H9 (cell line): ENCODE data around the gene RALBP1. TPM values are rescaled to one million over a fixed set of nuclear protein-coding genes. Genes with fewer than 3 reads are reported as not detected.

ENCODE experiments used
- DNase-seq: peaks from one replicate; pipeline ENCODE4 v3.0.0-alpha.2; 2017
- H2AFZ ChIP-seq: one replicate; pipeline ENCODE4 v1.6.1; 2013; ENCODE audit warnings: mild to moderate bottlenecking, low read length, control low read depth, moderate library complexity
- H2AK5ac ChIP-seq: 2 replicates; pipeline ENCODE4 v1.6.1; 2013; ENCODE audit warnings: low read length, control low read depth, mixed read lengths; ENCODE audit not compliant: insufficient read length
- H2BK120ac ChIP-seq: one replicate; pipeline ENCODE4 v1.6.1; 2013; ENCODE audit warnings: low read depth, mild to moderate bottlenecking, low read length, control low read depth, inconsistent platforms; ENCODE audit not compliant: poor library complexity, severe bottlenecking
- H2BK12ac ChIP-seq: 2 replicates; pipeline ENCODE4 v1.6.1; 2013; ENCODE audit warnings: low read length, control low read depth, mixed read lengths, low read depth; ENCODE audit not compliant: insufficient read length
- H2BK15ac ChIP-seq: 2 replicates; pipeline ENCODE4 v1.6.1; 2013; ENCODE audit warnings: low read depth, low read length, control low read depth
- H2BK20ac ChIP-seq: one replicate; pipeline ENCODE4 v1.6.1; 2013; ENCODE audit warnings: low read depth, mild to moderate bottlenecking, low read length, control low read depth, inconsistent platforms; ENCODE audit not compliant: poor library complexity, severe bottlenecking
- H2BK5ac ChIP-seq: 2 replicates; pipeline ENCODE4 v1.6.1; 2013; ENCODE audit warnings: low read length, control low read depth, mixed read lengths; ENCODE audit not compliant: insufficient read length
- H3K14ac ChIP-seq: 2 replicates; pipeline ENCODE4 v1.6.1; 2013; ENCODE audit warnings: low read length, control low read depth; ENCODE audit not compliant: insufficient read depth
- H3K18ac ChIP-seq: 2 replicates; pipeline ENCODE4 v1.6.1; 2013; ENCODE audit warnings: low read depth, mild to moderate bottlenecking, mixed read lengths, low read length, control low read depth; ENCODE audit not compliant: insufficient read length
- H3K23ac ChIP-seq: 2 replicates; pipeline ENCODE4 v1.6.1; 2013; ENCODE audit warnings: low read length, control low read depth, mixed read lengths, low read depth; ENCODE audit not compliant: insufficient read length
- H3K23me2 ChIP-seq: 2 replicates; pipeline ENCODE4 v1.6.1; 2013; ENCODE audit warnings: low read depth, mild to moderate bottlenecking, mixed read lengths, low read length, control low read depth; ENCODE audit not compliant: insufficient read length, poor library complexity, severe bottlenecking
- H3K27ac ChIP-seq: 2 replicates; pipeline ENCODE4 v1.5.1; 2013; ENCODE audit warnings: low read length, control low read depth, mixed read lengths, low read depth; ENCODE audit not compliant: insufficient read length
- H3K27me3 ChIP-seq: 2 replicates; pipeline ENCODE4 v1.6.1; 2013; ENCODE audit warnings: low read length, control low read depth, inconsistent platforms; ENCODE audit not compliant: insufficient read depth
- H3K4ac ChIP-seq: 2 replicates; pipeline ENCODE4 v1.6.1; 2013; ENCODE audit warnings: low read depth, mild to moderate bottlenecking, control low read depth, inconsistent platforms, low read length, moderate library complexity
- H3K4me1 ChIP-seq: 2 replicates; pipeline ENCODE4 v1.6.1; 2013; ENCODE audit warnings: low read length, control low read depth, inconsistent platforms; ENCODE audit not compliant: insufficient read depth
- H3K4me2 ChIP-seq: 2 replicates; pipeline ENCODE4 v1.6.1; 2013; ENCODE audit warnings: low read length, control low read depth, mixed read lengths; ENCODE audit not compliant: insufficient read length, insufficient read depth
- H3K56ac ChIP-seq: 2 replicates; pipeline ENCODE4 v1.6.1; 2013; ENCODE audit warnings: low read depth, mild to moderate bottlenecking, mixed read lengths, low read length, control low read depth; ENCODE audit not compliant: insufficient read length
- H3K79me1 ChIP-seq: 2 replicates; pipeline ENCODE4 v1.6.1; 2013; ENCODE audit warnings: low read depth, mild to moderate bottlenecking, moderate library complexity, low read length, control low read depth, inconsistent platforms; ENCODE audit not compliant: insufficient read depth, poor library complexity, severe bottlenecking
- H3K79me2 ChIP-seq: 2 replicates; pipeline ENCODE4 v1.6.1; 2013; ENCODE audit warnings: low read length, control low read depth, inconsistent platforms; ENCODE audit not compliant: insufficient read depth
- H3K9ac ChIP-seq: 2 replicates; pipeline ENCODE4 v1.6.1; 2013; ENCODE audit warnings: low read length, control low read depth, mixed read lengths; ENCODE audit not compliant: insufficient read length; ENCODE audit errors: extremely low read depth
- H3K9me3 ChIP-seq: one replicate; pipeline ENCODE4 v1.6.1; 2013; ENCODE audit warnings: low read depth, low read length, inconsistent platforms; ENCODE audit not compliant: control insufficient read depth
- H3T11ph ChIP-seq: one replicate; pipeline ENCODE4 v1.6.1; 2013; ENCODE audit warnings: mild to moderate bottlenecking, low read length, control low read depth, inconsistent platforms
- H4K20me1 ChIP-seq: one replicate; pipeline ENCODE4 v1.6.1; 2013; ENCODE audit not compliant: control insufficient read depth, insufficient read length, insufficient read depth
- H4K5ac ChIP-seq: 2 replicates; pipeline ENCODE4 v1.6.1; 2013; ENCODE audit warnings: low read depth, mild to moderate bottlenecking, mixed read lengths, low read length, control low read depth; ENCODE audit not compliant: insufficient read length
- H4K8ac ChIP-seq: replicated peaks from 2 replicates; pipeline ENCODE4 v1.6.1; 2013; ENCODE audit warnings: low read length, control low read depth, mixed read lengths, low read depth; ENCODE audit not compliant: insufficient read length
- H4K91ac ChIP-seq: 2 replicates; pipeline ENCODE4 v1.6.1; 2013; ENCODE audit warnings: low read depth, mild to moderate bottlenecking, moderate library complexity, mixed read lengths, low read length, control low read depth; ENCODE audit not compliant: insufficient read length
- H3K27ac Mint-ChIP-seq, 3 experiments: 2 replicates in 2 of 3; 3 replicates in 1 of 3; pipeline ENCODE4 v1.8.0; 2020 to 2021; ENCODE audit warnings: mixed read lengths in 3 of 3, mild to moderate bottlenecking in 1 of 3, moderate library complexity in 1 of 3
- H3K27me3 Mint-ChIP-seq: 2 replicates; pipeline ENCODE4 v1.8.0; 2021; ENCODE audit warnings: low read depth, mild to moderate bottlenecking, moderate library complexity, mixed read lengths
- H3K36me3 Mint-ChIP-seq, 3 experiments: 2 replicates in 2 of 3; 3 replicates in 1 of 3; pipeline ENCODE4 v1.8.0; 2020 to 2021; ENCODE audit warnings: low read depth in 3 of 3, mixed read lengths in 3 of 3; ENCODE audit not compliant: insufficient read depth in 1 of 3
- H3K4me1 Mint-ChIP-seq, 2 experiments: 2 replicates each; pipeline ENCODE4 v1.8.0; 2020; ENCODE audit warnings: mixed read lengths in 2 of 2
- H3K4me3 Mint-ChIP-seq, 2 experiments: 2 replicates in 1 of 2; 3 replicates in 1 of 2; pipeline ENCODE4 v1.8.0; 2020 to 2021; ENCODE audit warnings: mild to moderate bottlenecking in 2 of 2, mixed read lengths in 2 of 2, moderate library complexity in 1 of 2
- H3K9me3 Mint-ChIP-seq, 2 experiments: 2 replicates in 1 of 2; 3 replicates in 1 of 2; pipeline ENCODE4 v1.8.0; 2020; ENCODE audit warnings: mild to moderate bottlenecking in 2 of 2, mixed read lengths in 2 of 2, moderate library complexity in 1 of 2
- CTCF ChIP-seq: fragments of 200-600 bp; sonication (generic); conservative IDR thresholded peaks from 3 replicates; pipeline ENCODE4 v1.8.0; 2021; ENCODE audit warnings: antibody characterized with exemption, mild to moderate bottlenecking
- WGBS: extraction: QIAGEN DNeasy Blood & Tissue Kit; methylation state at CpG from one replicate; pipeline ENCODE4 v1.1.7; 2013; ENCODE audit warnings: missing lambda C conversion rate, low lambda C conversion rate, mixed read lengths; ENCODE audit not compliant: insufficient read length; ENCODE audit errors: extremely low coverage; 5-methylcytosine and 5-hydroxymethylcytosine counted together
- total RNA-seq: library from RNA; stranded (reverse); gene quantifications from 2 replicates; pipeline ENCODE4 v1.2.1, GENCODE V29; 2021

The RALBP1 gene
- total RNA-seq, 1 experiment from 2014 or later, result 51.0 TPM

- no peak overlapping the region for H4K8ac ChIP-seq
- no peaks in the 10 kb centered on the region for H3K23me2 ChIP-seq
- no peak overlapping the region for H4K91ac ChIP-seq
- no peak overlapping the region for H3K56ac ChIP-seq
- no peak overlapping the region for H3K18ac ChIP-seq
- H3K36me3 Mint-ChIP-seq, result peaks cover 18 to 58% (median 56%) of the 10 kb centered on the region in 3 experiments; a peak in 6 of 7 replicates
- no peak overlapping the region for H2BK5ac ChIP-seq
- H2AK5ac ChIP-seq, result no peak overlapping the region
- H3K14ac ChIP-seq, result no peak overlapping the region
- H3K9ac ChIP-seq, result no peak overlapping the region
- no peak overlapping the region for H4K5ac ChIP-seq
- no peak overlapping the region for H3K4me2 ChIP-seq
- TF ChIP-seq CTCF, result no peak
- no peak overlapping the region for H3T11ph ChIP-seq
- H2BK15ac ChIP-seq, result no peak overlapping the region
- no peak overlapping the region for H3K23ac ChIP-seq
- no peak for DNase-seq
- no peaks in the 10 kb centered on the region for H3K27me3 Mint-ChIP-seq
- H3K27ac ChIP-seq, result no peak overlapping the region
- no CpG with 5 or more reads among the region's 4 CpGs for WGBS
- H3K79me2 ChIP-seq, result no peaks in the 10 kb centered on the region
- no peak overlapping the region for H2BK12ac ChIP-seq
- no peak overlapping the region for H3K27ac Mint-ChIP-seq
- H2AFZ ChIP-seq, result no peak overlapping the region
- H3K4me3 Mint-ChIP-seq, result no peak overlapping the region
- H3K4ac ChIP-seq, result no peak overlapping the region
- H2BK20ac ChIP-seq, result no peak overlapping the region
- no peak overlapping the region for H2BK120ac ChIP-seq
- no peaks in the 10 kb centered on the region for H3K27me3 ChIP-seq
- no peaks in the 10 kb centered on the region for H3K9me3 ChIP-seq
- H3K4me1 ChIP-seq, result no peaks in the 10 kb centered on the region
- H3K79me1 ChIP-seq, result no peaks in the 10 kb centered on the region
- no peaks in the 10 kb centered on the region for H4K20me1 ChIP-seq
- H3K4me1 Mint-ChIP-seq, result no peaks in the 10 kb centered on the region
- H3K9me3 Mint-ChIP-seq, result no peaks in the 10 kb centered on the region
These were observed 87.3 kb downstream of the RALBP1 start for GRCh38 chr18:9562584-9562983.
